ENCODE data around the gene FOXC2.

FOXC2 gene

GRCh38 chr16:86533767-86534351 lies 32.8 kb upstream of the FOXC2 start:
- DNase-seq, result no peak

- no peak for DNase-seq
These were observed 31.6 kb upstream of the FOXC2 start for GRCh38 chr16:86534779-86535615.

- DNase-seq, result no peak
These were observed 30.0 kb upstream of the FOXC2 start for GRCh38 chr16:86536621-86537020.

GRCh38 chr16:86537486-86537885 lies 29.1 kb upstream of the FOXC2 start:
- DNase-seq, result no peak

- no peak for DNase-seq
These were observed 28.3 kb upstream of the FOXC2 start for GRCh38 chr16:86538196-86538780.

- no peak for DNase-seq
These were observed 25.7 kb upstream of the FOXC2 start for GRCh38 chr16:86540894-86541293.

- DNase-seq, result no peak
These were observed 25.1 kb upstream of the FOXC2 start for GRCh38 chr16:86541560-86541959.

- DNase-seq, result no peak
These were observed 23.6 kb upstream of the FOXC2 start for GRCh38 chr16:86542756-86543750.

- no peak for DNase-seq
These were observed 21.1 kb upstream of the FOXC2 start for GRCh38 chr16:86545481-86545880.

GRCh38 chr16:86545954-86546637 lies 20.5 kb upstream of the FOXC2 start:
- no peak for DNase-seq

- DNase-seq, result no peak
These were observed 20.0 kb upstream of the FOXC2 start for GRCh38 chr16:86546638-86547013.

GRCh38 chr16:86547286-86547685 lies 19.3 kb upstream of the FOXC2 start:
- DNase-seq, result no peak

- no peak for DNase-seq
These were observed 17.3 kb upstream of the FOXC2 start for GRCh38 chr16:86549076-86549892.

- DNase-seq, result no peak
These were observed 16.8 kb upstream of the FOXC2 start for GRCh38 chr16:86549893-86550190.

- no peak for DNase-seq
These were observed 16.3 kb upstream of the FOXC2 start for GRCh38 chr16:86550281-86550680.

GRCh38 chr16:86553356-86553755 lies 13.3 kb upstream of the FOXC2 start:
- no peak for DNase-seq

- no peak for DNase-seq
These were observed 12.1 kb upstream of the FOXC2 start for GRCh38 chr16:86554599-86554916.

- peak; percentile 94 to 95 for DNase-seq
These were observed 11.5 kb upstream of the FOXC2 start, which contains the start of gene MTHFSD for GRCh38 chr16:86554917-86555703. Gene MTHFSD, minus strand, starts transcription at chr16:86555235. Its CDS starts 51 bp downstream, at chr16:86555184.

- DNase-seq, result no peak
These were observed 10.9 kb upstream of the FOXC2 start for GRCh38 chr16:86555704-86556075.

- DNase-seq, result no peak
These were observed 10.1 kb upstream of the FOXC2 start for GRCh38 chr16:86556576-86556975.

GRCh38 chr16:86557587-86557986 lies 9.0 kb upstream of the FOXC2 start:
- DNase-seq, result no peak

Measured in CD4-positive, alpha-beta T cell treated with Interleukin-4 for 1 hour (primary cell).